GM19023 (cell line): ENCODE data around the gene FMO4.
"Not testable (repeated sequence)": the region's sequence is repeated elsewhere in the genome, so short reads cannot be mapped to it uniquely, and the experiment has no call there.

Experiments used
- ATAC-seq: cut with Tn5 transposase; IDR thresholded peaks from one replicate; pipeline ENCODE4 v1.9.1; 2021; ENCODE audit warnings: mild to moderate bottlenecking, moderate library complexity; ENCODE audit not compliant: unreplicated experiment

The FMO4 gene

DNA sequence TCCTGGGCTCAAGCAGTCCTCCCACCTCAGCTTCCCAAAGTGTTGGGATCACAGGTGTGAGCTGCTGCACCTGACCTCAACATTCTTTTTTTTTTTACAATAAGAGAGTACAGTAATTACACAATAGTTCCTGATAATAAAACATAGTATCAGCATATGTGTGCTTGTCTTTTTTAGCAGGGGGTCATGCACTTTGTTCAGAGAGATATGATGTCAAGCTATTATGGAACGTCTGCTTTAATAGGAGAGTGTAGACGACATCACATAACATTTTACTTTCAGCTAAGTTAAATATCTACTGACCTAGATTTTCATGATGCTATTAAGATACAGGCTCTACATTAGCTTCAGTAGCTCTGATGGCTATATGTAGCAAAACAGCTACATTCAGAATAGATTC, 70.5 kb downstream of the FMO4 start:
- ATAC-seq = no peak

DNA sequence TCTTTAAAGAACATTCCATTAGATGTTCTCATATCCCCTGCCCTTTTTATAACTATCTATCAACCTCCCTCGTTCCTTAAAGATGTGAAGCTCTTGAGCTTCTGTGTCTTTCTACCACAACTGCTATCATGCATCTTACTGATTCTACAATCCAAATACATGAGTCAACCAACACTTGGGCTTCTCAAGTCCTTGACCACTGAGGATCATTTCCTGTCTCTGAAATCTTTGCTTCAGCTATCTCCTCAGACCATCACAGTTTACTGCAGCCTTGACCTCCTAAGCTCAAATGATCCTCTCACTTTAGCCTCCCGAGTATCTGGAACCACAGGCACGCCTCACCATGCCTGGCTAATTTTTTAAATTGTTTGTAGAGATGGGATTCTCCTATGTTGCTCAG, 75.2 kb downstream of the FMO4 start:
- no peak for ATAC-seq

DNA sequence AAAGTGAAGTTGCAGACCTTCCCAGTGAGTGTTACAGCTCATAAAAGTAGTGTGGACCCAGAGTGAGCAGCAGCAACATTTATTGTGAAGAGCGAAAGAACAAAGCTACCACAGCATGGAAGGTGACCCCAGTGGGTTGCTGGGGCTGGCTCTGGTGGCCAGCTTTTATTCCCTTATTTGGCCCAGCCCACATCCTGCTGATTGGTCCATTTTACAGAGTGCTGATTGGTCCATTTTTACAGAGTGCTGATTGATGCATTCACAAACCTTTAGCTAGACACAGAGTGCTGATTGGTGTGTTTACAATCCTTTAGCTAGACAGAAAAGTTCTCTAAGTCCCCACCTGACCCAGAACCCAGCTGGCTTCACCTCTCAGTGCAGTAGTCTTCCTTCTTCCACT, 76.8 kb downstream of the FMO4 start:
- not testable (repeated sequence) for ATAC-seq
